K562 (cell line): ENCODE data around the gene ANKRD60. TPM values are rescaled to one million over a fixed set of nuclear protein-coding genes. Genes with fewer than 3 reads are reported as not detected.

ENCODE experiments used
- ATAC-seq: fragments of 200-7000 bp; cut with Tn5 transposase; 3 replicates; pipeline ENCODE4 v1.9.1; 2020; ENCODE audit warnings: moderate library complexity
- BruUV-seq: library from RNA; stranded (reverse); fragments of 400-500 nt; replicated peaks from 2 replicates; lab custom pipeline; 2021; lab: Mats Ljungman, UMichigan
- CTCF ChIA-PET: fragments of 300-600 bp; formaldehyde crosslinking; extraction: SDS; loops from one replicate; lab custom pipeline; 2021; ENCODE audit warnings: low intra/inter-chr PET ratio; lab: Yijun Ruan, JAX
- POLR2A ChIA-PET: fragments of 300-600, 350-650 bp; sonication (Branson Sonifier 250); formaldehyde crosslinking; extraction: SDS; loops from one replicate; lab custom pipeline; 2021; ENCODE audit warnings: antibody characterized with exemption, inconsistent platforms; lab: Yijun Ruan, JAX
- DNase-seq, 4 experiments: peaks; one replicate each; pipeline versions ENCODE4 v3.0.0 to v3.0.0-alpha.2; 2011 to 2018; ENCODE audit warnings: low spot score in 3 of 4, mixed read lengths in 3 of 4; ENCODE audit errors: extremely low read depth in 1 of 4
- FAIRE-seq: peaks from 2 replicates; lab custom pipeline; 2011; peaks lifted over from hg19 to GRCh38; lab: Jason Lieb, UNC
- H2AFZ ChIP-seq: 2 replicates; pipeline ENCODE4 v1.6.0; 2011; ENCODE audit warnings: low read depth, low read length, control low read depth, inconsistent platforms
- H3K27ac ChIP-seq: fragments of 200-600 bp; 3 replicates; pipeline ENCODE4 v1.8.0; 2011; ENCODE audit warnings: low read depth, mild to moderate bottlenecking, control low read depth, inconsistent platforms, low read length, moderate library complexity, mixed read lengths; ENCODE audit errors: extremely low read depth
- H3K27me3 ChIP-seq, 2 experiments: fragments of 300-600 bp in 1 of 2; 2 replicates in 1 of 2; 3 replicates in 1 of 2; pipeline versions ENCODE4 v1.6.0 to v1.8.0; 2011; ENCODE audit warnings: inconsistent platforms in 2 of 2, low read length in 2 of 2, mild to moderate bottlenecking in 1 of 2, mixed read lengths in 1 of 2, moderate library complexity in 1 of 2; ENCODE audit not compliant: control insufficient read depth in 2 of 2, insufficient read depth in 2 of 2
- H3K36me3 ChIP-seq: fragments of 300-600 bp; 3 replicates; pipeline ENCODE4 v1.8.0; 2011; ENCODE audit warnings: mild to moderate bottlenecking, low read length, inconsistent platforms; ENCODE audit not compliant: control insufficient read depth, insufficient read depth
- H3K4me1 ChIP-seq, 2 experiments: fragments of 200-600 bp in 1 of 2; replicated peaks in 1 of 2; 2 replicates in 1 of 2; 3 replicates in 1 of 2; pipeline versions ENCODE4 v1.5.1 to v1.8.0; 2011; ENCODE audit warnings: inconsistent platforms in 2 of 2, low read length in 2 of 2, mild to moderate bottlenecking in 1 of 2, mixed read lengths in 1 of 2, moderate library complexity in 1 of 2; ENCODE audit not compliant: control insufficient read depth in 2 of 2, insufficient read depth in 2 of 2
- H3K4me2 ChIP-seq: 2 replicates; pipeline ENCODE4 v1.6.1; 2011; ENCODE audit warnings: low read length, control low read depth, inconsistent platforms, mixed read lengths; ENCODE audit not compliant: insufficient read depth
- H3K4me3 ChIP-seq: fragments of 200-600 bp; sonication (generic), shearing (Covaris generic); 2 replicates; pipeline ENCODE4 v1.5.1; 2016; ENCODE audit warnings: control low read depth, inconsistent platforms
- H3K79me2 ChIP-seq: fragments of 200-600 bp; 3 replicates; pipeline ENCODE4 v1.8.0; 2011; ENCODE audit warnings: low read length, inconsistent platforms; ENCODE audit not compliant: control insufficient read depth, insufficient read depth
- H3K9ac ChIP-seq, 2 experiments: 2 replicates each; pipeline versions ENCODE4 v1.6.0 to v1.6.1; 2011; ENCODE audit warnings: low read depth in 2 of 2, low read length in 2 of 2, control low read depth in 1 of 2, inconsistent platforms in 1 of 2, mild to moderate bottlenecking in 1 of 2, mixed read lengths in 1 of 2; ENCODE audit not compliant: insufficient read depth in 1 of 2
- H3K9me1 ChIP-seq: one replicate; pipeline ENCODE4 v1.6.0; 2011; ENCODE audit warnings: inconsistent platforms, mild to moderate bottlenecking, low read length, moderate library complexity; ENCODE audit not compliant: control insufficient read depth, insufficient read depth
- H3K9me3 ChIP-seq: replicated peaks from 2 replicates; pipeline ENCODE4 v1.5.1; 2011; ENCODE audit warnings: low read depth, low read length, inconsistent platforms; ENCODE audit not compliant: control insufficient read depth, insufficient read depth
- H4K20me1 ChIP-seq: replicated peaks from 2 replicates; pipeline ENCODE4 v1.6.1; 2011; ENCODE audit warnings: low read length, inconsistent platforms, mixed read lengths; ENCODE audit not compliant: control insufficient read depth, insufficient read depth
- KLF1 ChIP-seq: fragments of 450-650 bp; IDR thresholded peaks from 2 replicates; pipeline ENCODE4 v1.6.1; 2016; ENCODE audit warnings: missing genetic modification characterization, missing compliant biosample characterization
- MTA3 ChIP-seq: fragments of 450-650 bp; formaldehyde crosslinking; IDR thresholded peaks from 2 replicates; pipeline ENCODE4 v1.6.1; 2017; ENCODE audit warnings: mild to moderate bottlenecking, borderline replicate concordance
- WGBS: fragments of 100-300 bp; shearing (Covaris generic); methylation state at CpG from one replicate; pipeline ENCODE4 v1.1.6; 2016; ENCODE audit warnings: low coverage, mixed read lengths; ENCODE audit not compliant: insufficient coverage; ENCODE audit errors: missing lambda C conversion rate; 5-methylcytosine and 5-hydroxymethylcytosine counted together
- in situ Hi-C: fragments of 300-500 bp; cut with MboI; formaldehyde crosslinking; loops from 4 replicates; pipeline ENCODE4 v1.15.0; 2018; ENCODE audit warnings: inconsistent platforms, mixed read lengths
- intact Hi-C: fragments of 100-400 bp; cut with micrococcal nuclease; formaldehyde crosslinking; loops from 2 replicates; pipeline ENCODE4 v1.14.2; 2022
- polyA plus RNA-seq, 8 experiments: library from polyadenylated mRNA; depleted of rRNA in 4 of 8; stranded (reverse) in 5 of 8; unstranded in 3 of 8; fragments of >200 nt; fragmentation: Nextera tagmentation in 2 of 8; fragmentation: Illumina TruSeq in 1 of 8; extraction: Ambion mirVana in 2 of 8; extraction: Trizol in 1 of 8; gene quantifications; 2 replicates each; pipeline versions ENCODE4 v1.2.1 to v1.2.3, GENCODE V29; 2011 to 2014; ENCODE audit warnings: inconsistent platforms in 1 of 8, missing spikeins in 1 of 8
- total RNA-seq, 7 experiments: library from RNA; depleted of rRNA in 6 of 7; stranded (reverse); fragments of >200 nt in 6 of 7; fragmentation: Illumina TruSeq in 2 of 7; extraction: Trizol in 2 of 7; gene quantifications; 2 replicates each; pipeline versions ENCODE4 v1.2.1 to v1.2.3, GENCODE V29; 2011 to 2021; ENCODE audit warnings: low replicate concordance in 1 of 7

Gene ANKRD60
- total and polyA plus RNA-seq, 9 of the 15 experiments (the other 6 are each of a cell fraction or from before 2014, with no cell fraction given) = not detected

GRCh38 chr20:58237318-58238132 lies 9.1 kb upstream of the ANKRD60 start:
- Histone ChIP-seq H2AFZ (peak overlapping the region; percentile 77; the same call in 1 of the 2 replicates), H3K9me3 (no peaks in the 10 kb centered on the region), H3K9me1 (no peaks in the 10 kb centered on the region), H3K36me3 (no peaks in the 10 kb centered on the region), H3K4me2 (peak overlapping the region; percentile 77; the same call in 1 of the 2 replicates), H3K4me1 (peaks cover 2 to 7% of the 10 kb centered on the region in 2 experiments; a peak in 2 of 5 replicates), H3K27ac (no peak overlapping the region)
- in situ Hi-C loops = loop anchor here (25.0 kb wide), 2 partner anchors 400 to 575 kb away; no protein-coding TSS in a partner anchor
- no peak for FAIRE-seq
- no peak for TF ChIP-seq KLF1
- TF ChIP-seq MTA3 = 0 out of 2 replicates have a peak, but pooled peaks have one; percentile 4
- TF ChIP-seq, all 486 proteins: peak for 1
- intact Hi-C loops = loop anchor here (1.0 to 10.0 kb wide), 5 partner anchors 70 to 597 kb away; partner anchors contain the start of genes RAB22A and STX16
- no peak for ATAC-seq
- Histone ChIP-seq H3K27me3 (no peaks in the 10 kb centered on the region), H3K4me3 (no peak overlapping the region), H4K20me1 (no peaks in the 10 kb centered on the region; the same call in 1 of the 2 replicates), H3K79me2 (no peaks in the 10 kb centered on the region), H3K9ac (no peak overlapping the region)
- no TSS peak for BruUV-seq
- POLR2A ChIA-PET = interaction anchor here (0.7 to 1.9 kb wide), 4 partner anchors 9 to 317 kb away, joined by 3 to 6 read pairs (median 5); no protein-coding TSS in a partner anchor
- no peak for DNase-seq
- CTCF ChIA-PET = interaction anchor here (0.6 to 5.4 kb wide), 4 partner anchors 28 to 1123 kb away, joined by 3 to 63 read pairs (median 3); no protein-coding TSS in a partner anchor
- WGBS = 50% methylated on average over 7 of the region's 7 CpGs
